Loucy (cell line): Measurements from ENCODE around the gene KRTAP10-4.

ENCODE experiments used
- CTCF ChIP-seq: fragments of 200-600 bp; sonication (generic); conservative IDR thresholded peaks from 2 replicates; pipeline ENCODE4 v1.5.1; 2014; ENCODE audit warnings: mild to moderate bottlenecking, antibody characterized with exemption, low read length
- EZH2phosphoT487 ChIP-seq: fragments of 200-600 bp; IDR thresholded peaks from 2 replicates; pipeline ENCODE4 v1.6.1; 2018; ENCODE audit warnings: antibody characterized with exemption, mild to moderate bottlenecking, moderate library complexity, borderline replicate concordance

GRCh38 chr21:44618504-44618903, 45.0 kb downstream of the KRTAP10-4 start:
- TF ChIP-seq CTCF, result no peak
- TF ChIP-seq EZH2phosphoT487, result no peak
